ENCODE measurements around the gene NAV2.

The NAV2 gene

DNA sequence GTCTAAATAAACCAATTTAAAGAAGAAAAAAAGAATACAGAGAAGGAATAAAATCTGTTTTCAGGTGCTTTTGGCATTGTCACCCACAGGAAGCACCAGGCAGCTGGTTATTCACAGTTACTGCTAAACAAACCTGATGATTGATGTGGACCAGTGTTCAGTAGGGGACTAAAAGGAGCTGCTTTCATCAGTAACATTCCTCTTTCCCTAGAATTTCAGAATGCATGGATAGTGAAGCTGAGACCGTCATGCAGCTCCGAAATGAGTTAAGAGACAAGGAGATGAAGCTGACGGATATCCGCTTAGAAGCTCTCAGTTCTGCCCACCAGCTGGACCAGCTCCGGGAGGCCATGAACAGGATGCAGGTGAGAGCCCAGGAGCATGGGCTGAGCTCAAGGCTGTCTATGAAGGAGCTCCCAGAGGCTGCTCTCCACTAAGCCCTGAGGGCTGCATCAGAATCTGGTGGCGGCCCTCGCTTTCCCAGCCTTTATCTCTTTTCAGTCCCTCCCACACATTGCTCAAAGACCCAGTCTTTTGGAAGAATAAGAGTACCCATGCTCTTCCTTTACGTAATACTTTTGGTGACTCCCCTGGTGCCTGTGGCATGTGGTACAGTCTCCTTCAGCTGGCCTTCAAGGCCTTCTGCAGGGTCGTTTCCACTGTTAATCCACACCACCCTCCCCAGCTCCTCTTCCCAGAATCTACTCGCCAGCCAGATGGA is 378.2 kb downstream of the NAV2 start:
- no peak overlapping the region for H3K4me3 ChIP-seq (replicated peaks; ENCODE audit: low read depth, low read length)
- TF ChIP-seq, protein P1, sequence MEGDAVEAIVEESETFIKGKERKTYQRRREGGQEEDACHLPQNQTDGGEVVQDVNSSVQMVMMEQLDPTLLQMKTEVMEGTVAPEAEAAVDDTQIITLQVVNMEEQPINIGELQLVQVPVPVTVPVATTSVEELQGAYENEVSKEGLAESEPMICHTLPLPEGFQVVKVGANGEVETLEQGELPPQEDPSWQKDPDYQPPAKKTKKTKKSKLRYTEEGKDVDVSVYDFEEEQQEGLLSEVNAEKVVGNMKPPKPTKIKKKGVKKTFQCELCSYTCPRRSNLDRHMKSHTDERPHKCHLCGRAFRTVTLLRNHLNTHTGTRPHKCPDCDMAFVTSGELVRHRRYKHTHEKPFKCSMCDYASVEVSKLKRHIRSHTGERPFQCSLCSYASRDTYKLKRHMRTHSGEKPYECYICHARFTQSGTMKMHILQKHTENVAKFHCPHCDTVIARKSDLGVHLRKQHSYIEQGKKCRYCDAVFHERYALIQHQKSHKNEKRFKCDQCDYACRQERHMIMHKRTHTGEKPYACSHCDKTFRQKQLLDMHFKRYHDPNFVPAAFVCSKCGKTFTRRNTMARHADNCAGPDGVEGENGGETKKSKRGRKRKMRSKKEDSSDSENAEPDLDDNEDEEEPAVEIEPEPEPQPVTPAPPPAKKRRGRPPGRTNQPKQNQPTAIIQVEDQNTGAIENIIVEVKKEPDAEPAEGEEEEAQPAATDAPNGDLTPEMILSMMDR (IDR thresholded peaks at IDR 0.05; ENCODE audit: low read length, missing control alignments), result no peak
- DNase-seq (ENCODE audit: low read depth), result no peak

DNA sequence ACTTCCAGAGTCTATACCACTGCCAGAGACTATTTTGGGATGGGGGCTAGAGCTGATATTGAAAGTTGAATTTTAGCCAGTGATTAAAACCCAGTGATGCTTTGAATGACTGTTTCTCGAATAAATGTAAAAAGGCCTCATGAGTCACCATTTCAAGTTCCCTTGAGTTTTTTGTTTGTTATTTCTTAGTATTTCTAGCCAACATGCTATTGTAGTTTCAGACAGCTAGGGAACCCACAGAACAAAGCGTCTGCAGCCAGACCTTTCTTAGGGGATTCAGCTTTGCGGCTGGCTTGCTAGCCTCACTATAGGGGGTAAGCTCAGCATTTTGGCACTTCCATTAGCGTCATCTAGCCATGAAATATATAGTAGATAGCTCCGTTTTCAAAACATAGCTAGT is 381.1 kb downstream of the NAV2 start:
- TF ChIP-seq, protein P1 (IDR thresholded peaks at IDR 0.05; ENCODE audit: low read length, missing control alignments), result no peak
- peak; percentile 62 for DNase-seq (ENCODE audit: low read depth)
- H3K4me3 ChIP-seq (replicated peaks; ENCODE audit: low read depth, low read length), result no peak overlapping the region

DNA sequence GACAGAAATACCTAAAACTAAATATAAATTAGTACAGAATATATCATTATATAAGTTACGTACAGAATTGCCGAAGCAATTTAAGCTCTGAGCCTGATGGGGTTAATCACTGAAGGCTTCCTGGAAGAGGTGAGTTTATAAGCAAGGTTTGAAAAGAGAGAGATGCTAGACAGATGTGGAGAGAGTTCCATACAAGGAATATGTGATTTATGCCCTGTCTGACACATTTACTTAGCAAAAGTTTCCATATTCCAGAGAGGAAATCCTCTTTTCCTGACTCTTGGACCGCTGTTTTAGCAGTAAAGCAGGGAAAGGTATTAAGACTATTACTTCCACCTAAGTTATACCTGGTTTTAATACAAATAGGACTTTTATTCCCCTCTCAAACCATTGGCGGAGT is 382.6 kb downstream of the NAV2 start:
- TF ChIP-seq, protein P1 (IDR thresholded peaks at IDR 0.05; ENCODE audit: low read length, missing control alignments), result no peak

DNA sequence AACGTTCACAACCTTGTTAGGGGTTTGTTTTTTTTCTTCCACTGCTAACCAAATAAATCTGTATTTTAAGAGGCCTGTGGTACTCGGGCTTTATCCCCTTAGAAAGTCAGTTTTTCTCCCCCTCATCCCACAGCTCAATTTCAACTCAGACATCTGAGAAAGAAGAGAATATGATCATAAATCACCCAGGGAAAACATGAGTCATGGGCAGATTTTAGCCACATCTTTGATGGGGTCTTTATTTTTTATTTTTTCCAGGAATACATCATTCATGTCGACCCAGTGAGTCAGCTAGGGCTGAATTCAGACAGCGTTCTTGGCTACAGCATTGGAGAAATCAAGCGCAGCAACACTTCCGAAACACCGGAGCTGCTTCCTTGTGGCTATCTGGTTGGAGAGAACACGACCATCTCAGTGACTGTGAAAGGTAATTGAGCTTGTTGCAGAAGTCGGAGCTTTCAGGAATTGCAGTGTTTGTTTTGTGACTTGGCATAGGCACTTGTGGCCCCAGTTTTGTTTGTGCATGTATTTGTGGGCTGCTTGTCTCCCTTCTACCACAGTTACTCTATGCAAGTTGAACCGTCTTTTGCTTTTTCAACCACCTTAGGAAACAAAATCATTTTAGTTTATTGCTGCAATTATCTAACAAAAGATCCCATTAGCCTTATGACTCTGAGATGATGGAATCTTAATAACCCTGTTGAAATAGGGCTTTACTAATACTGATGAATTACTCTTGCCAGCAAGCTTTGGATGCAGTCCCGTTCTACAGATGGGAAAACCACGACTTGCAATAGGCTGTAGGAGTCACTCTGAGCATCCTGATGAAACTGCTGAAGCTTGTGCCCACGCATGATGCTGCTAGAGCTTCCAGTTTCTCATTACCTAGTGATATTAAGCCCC is 384.9 kb downstream of the NAV2 start:
- H3K4me3 ChIP-seq (replicated peaks; ENCODE audit: low read depth, low read length), result no peak overlapping the region
- TF ChIP-seq, protein P1 (IDR thresholded peaks at IDR 0.05; ENCODE audit: low read length, missing control alignments), result no peak
- DNase-seq (ENCODE audit: low read depth), result peak; percentile 76

More for the DNA sequence above, 382.6 kb downstream of the NAV2 start:
- no peak for DNase-seq (ENCODE audit: low read depth)
- no peak overlapping the region for H3K4me3 ChIP-seq (replicated peaks; ENCODE audit: low read depth, low read length)

DNA sequence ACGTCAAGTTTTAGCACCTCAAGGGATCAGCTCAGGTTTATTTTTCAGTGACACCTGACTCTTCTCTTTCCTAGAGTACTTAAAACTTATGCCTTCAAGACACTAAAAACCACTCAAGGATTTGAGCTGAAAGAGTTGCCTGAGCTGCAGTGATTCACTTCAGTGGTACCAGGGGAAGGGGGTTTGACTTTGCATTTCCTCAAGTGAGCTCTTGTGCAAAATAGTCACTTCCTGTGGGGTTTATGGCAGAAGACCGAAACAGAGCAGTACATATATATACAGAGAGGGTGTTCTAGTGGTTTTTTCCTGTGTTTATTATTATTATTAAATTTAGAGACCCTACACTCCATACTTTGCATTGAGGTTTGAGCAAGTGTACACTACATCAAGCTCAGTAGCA is 386.9 kb downstream of the NAV2 start:
- H3K4me3 ChIP-seq (replicated peaks; ENCODE audit: low read depth, low read length), result no peak overlapping the region
- TF ChIP-seq, protein P1 (IDR thresholded peaks at IDR 0.05; ENCODE audit: low read length, missing control alignments), result no peak
- no peak for DNase-seq (ENCODE audit: low read depth)

DNA sequence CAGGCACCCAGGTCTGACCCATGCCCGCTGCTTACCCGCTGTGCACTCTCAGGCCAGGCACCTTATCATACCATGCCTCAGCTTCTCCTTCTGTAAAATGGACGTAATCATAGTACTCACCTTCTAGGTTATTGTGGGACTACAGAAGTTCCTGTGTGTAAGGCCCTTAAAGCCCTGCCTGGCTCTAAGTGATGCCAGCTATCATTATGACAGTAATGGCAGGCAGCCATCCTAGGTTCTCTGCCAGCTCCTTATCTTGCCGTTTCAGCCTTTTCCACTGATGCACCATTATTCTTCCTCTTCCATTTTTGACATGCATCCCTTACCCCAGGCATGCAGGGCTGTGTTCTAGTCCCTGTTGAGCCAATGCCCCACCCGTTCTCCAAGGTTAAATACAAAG is 389.8 kb downstream of the NAV2 start:
- DNase-seq (ENCODE audit: low read depth), result peak; percentile 25

More for the DNA sequence above, 389.8 kb downstream of the NAV2 start:
- no peak overlapping the region for H3K4me3 ChIP-seq (replicated peaks; ENCODE audit: low read depth, low read length)
- TF ChIP-seq, protein P1 (IDR thresholded peaks at IDR 0.05; ENCODE audit: low read length, missing control alignments), result no peak

Measured in fibroblast of pulmonary artery (primary cell).